Neural cell (in vitro differentiated cells): ENCODE measurements around the gene HTD2. TPM values are rescaled to one million over a fixed set of nuclear protein-coding genes. Genes with fewer than 3 reads are reported as not detected.

ENCODE experiments used
- polyA plus RNA-seq: library from polyadenylated mRNA; depleted of rRNA; stranded (reverse); fragments of >200 nt; gene quantifications from 2 replicates; pipeline ENCODE4 v1.2.3, GENCODE V29; 2014
- small RNA-seq, 3 experiments: library from RNA; depleted of rRNA; stranded (forward); fragments of <200 nt; gene quantifications; one replicate each; pipeline ENCODE3, GENCODE V24; 2012

The HTD2 gene
- polyA plus RNA-seq, 1 donor from 2014 or later, result 19.0 TPM

Small RNA genes lying within 50 kb of the gene (small RNA-seq; reads per million reads assigned to genes)
- gene AC098479.1, result 0 reads per million in 3 experiments

Other genes starting within 250 kb of the HTD2 start
- not detected in 2 replicates for gene DNASE1L3, start 95.5 kb upstream of the HTD2 start, polyA plus RNA-seq
- gene ABHD6, start 68.7 kb upstream of the HTD2 start, polyA plus RNA-seq, result 34.0 and 38.9 TPM in 2 replicates
- gene RPP14, start 275 bp upstream of the HTD2 start, polyA plus RNA-seq, result 12.8 and 13.0 TPM in 2 replicates
- 37.7 and 40.4 TPM in 2 replicates for gene PXK, start 26.4 kb downstream of the HTD2 start, polyA plus RNA-seq
- 154 and 201 TPM in 2 replicates for gene PDHB, start 127.3 kb downstream of the HTD2 start, polyA plus RNA-seq
- gene KCTD6, start 185.6 kb downstream of the HTD2 start, polyA plus RNA-seq, result 64.0 and 68.5 TPM in 2 replicates
- gene ACOX2, start 230.7 kb downstream of the HTD2 start, polyA plus RNA-seq, result not detected in 2 replicates